HG02763 (cell line): ENCODE data around the gene EDRF1.
"Not testable (repeated sequence)": the region's sequence is repeated elsewhere in the genome, so short reads cannot be mapped to it uniquely, and the experiment has no call there.

ENCODE experiments used
- ATAC-seq: cut with Tn5 transposase; IDR thresholded peaks from one replicate; pipeline ENCODE4 v1.9.1; 2021; ENCODE audit warnings: mild to moderate bottlenecking, moderate library complexity; ENCODE audit not compliant: unreplicated experiment

The EDRF1 gene

DNA sequence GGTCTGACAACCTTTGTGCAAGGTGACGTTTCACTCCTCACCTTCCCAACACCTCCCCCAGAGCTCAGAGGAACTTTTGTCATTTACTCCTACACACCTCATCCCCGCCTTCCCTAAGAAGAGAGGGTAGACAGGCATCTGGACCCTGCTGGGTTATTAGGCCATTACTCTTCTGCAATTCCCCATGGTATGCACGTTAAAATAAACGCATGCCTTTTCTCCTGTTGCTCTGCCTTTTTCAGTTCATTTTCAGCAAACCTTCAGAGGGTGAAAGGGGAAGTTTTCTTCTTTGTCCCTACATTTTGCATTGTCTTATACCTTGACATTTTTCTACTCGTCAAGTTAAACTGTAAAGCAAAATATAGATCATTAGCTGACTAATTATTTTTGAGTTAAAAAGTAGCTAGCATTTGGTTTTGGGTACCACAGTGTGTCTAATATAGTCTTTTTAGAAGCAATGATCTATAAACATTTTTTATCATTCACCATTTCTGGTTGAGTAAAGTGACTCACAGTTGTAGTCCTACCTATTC is 10.5 kb upstream of the EDRF1 start:
- no peak for ATAC-seq

DNA sequence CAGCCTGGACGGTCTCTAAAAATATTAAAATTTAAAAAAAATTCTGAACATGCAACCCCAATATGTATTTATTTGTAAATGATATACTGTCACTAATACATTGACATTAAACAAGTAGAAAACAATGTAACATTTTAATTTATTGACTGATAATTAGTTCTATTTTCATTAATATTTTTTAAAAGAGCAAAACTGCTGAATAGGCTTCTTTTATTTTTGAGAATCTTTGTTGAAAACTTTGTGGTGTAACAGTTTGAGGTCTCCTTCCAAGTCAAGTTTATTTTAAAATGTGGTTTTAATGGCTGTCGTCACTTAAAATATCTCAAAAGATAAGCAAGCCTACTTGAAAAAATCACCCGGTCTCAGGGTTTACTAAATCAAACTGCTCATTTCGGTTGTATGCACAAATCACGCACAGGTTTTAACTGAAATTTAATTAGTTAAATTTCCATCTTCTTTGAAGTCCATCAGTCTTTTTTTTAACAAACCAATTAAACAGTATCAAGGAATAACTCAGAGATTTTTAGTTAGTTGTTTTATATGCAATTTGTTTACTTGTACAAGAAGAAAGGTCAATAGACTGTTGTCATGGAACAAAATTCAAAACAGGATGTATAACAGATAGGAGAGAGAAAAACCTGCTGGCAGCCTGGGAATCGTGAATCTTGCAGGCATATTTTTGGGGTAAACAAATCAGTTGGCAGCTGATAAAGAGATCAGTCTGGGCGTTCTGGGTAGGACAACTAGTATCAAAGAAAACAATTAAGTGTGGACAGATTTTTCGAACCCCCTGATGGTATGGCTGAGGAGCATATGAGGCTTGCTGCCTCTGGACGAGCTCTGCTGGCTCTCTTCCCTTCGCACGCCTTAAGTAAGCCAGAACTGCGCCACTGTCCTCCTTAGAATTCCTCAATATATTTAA is 9.7 kb upstream of the EDRF1 start:
- no peak for ATAC-seq

DNA sequence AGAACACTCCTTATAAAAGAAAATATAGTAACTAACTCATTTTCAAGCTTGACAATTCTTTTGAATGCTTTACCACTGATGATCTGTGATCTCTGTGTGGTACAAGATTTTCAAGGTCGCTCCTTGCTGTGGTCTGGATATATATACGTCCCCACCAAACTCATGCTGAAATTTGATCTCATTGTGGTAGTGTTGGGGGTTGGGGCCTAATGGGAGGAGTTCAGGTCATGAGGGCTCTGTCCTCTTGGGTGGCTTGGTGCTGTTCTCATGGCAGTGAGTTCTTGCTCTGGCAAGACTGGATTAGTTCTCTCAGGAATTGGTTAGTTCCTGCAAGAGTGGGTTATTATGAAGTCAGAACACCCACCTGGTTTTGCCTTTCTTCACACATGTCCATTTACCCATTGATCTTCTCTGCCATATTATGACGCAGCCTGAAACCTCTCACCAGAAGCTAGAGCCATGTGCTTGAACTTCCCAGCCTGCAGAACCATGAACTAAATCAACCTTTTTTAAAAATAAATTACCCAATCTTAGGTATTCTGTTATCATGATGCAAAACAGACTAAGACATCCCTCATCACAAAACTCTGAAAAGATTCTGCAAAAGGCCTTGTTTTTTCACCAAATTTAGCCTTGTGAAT is 8.3 kb upstream of the EDRF1 start:
- ATAC-seq = no peak

DNA sequence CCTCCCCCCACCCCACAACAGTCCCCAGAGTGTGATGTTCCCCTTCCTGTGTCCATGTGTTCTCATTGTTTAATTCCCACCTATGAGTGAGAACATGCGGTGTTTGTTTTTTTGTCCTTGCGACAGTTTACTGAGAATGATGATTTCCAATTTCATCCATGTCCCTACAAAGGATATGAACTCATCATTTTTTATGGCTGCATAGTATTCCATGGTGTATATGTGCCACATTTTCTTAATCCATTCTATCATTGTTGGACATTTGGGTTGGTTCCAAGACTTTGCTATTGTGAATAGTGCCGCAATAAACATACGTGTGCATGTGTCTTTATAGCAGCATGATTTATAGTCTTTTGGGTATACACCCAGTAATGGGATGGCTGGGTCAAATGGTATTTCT is 4.8 kb upstream of the EDRF1 start:
- not testable (repeated sequence) for ATAC-seq

DNA sequence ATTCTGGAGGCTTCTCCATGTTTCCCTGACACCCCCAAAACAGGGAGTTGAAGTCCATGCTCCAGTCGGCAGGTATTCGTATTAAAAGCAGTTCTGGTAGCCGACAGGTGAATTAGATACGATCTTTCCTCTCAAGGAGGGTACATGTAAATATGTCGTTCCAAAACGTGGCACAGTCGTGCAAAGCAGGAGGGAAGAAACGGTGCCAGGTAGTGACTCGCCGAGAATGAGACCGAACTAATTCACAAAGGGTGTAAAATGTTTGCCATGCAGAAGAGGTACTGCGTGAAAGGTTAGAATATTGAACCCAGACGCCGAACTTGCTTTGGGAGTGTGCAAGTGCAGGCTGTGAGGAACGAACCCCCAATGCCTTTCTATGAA is 483 bp downstream of the EDRF1 start:
- ATAC-seq = no peak

DNA sequence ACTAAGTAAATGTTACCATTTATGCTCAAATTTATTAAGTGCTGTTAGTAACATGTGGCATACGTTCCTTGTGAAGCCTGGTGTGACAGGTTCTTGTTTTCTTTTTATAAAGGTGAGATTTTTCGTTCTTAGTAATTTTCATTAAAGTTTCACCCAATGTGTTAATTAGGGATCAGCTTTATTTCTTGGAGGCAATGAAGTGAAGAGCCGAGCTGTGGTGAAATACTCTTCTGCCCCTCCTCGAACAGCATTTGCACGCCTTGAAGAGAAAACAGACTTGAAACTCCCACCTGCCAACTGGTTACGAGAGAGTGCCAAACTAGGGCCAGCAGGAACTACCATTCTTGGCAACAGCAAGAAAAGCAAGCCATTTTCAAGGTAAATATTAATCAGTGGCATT is 1.5 kb downstream of the EDRF1 start:
- peak; percentile 47 for ATAC-seq

DNA sequence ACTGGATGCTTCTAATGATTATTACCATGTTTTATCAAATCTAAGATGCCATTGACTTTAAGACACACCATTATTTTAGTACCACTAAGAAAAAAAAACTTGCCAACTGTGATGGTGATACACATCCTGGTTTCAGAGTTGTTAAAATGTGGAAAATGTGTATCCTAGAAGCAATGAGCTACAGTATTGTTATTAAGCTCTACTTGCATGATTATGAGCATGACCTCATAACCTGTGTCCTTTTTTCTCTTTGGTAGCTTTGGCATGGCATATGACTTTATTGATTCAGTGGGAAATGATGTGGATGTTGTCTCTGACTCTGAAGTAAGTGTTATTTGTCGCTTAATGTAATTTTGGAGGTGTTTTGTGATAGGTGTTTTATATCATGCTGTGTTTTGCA is 3.3 kb downstream of the EDRF1 start:
- no peak for ATAC-seq

DNA sequence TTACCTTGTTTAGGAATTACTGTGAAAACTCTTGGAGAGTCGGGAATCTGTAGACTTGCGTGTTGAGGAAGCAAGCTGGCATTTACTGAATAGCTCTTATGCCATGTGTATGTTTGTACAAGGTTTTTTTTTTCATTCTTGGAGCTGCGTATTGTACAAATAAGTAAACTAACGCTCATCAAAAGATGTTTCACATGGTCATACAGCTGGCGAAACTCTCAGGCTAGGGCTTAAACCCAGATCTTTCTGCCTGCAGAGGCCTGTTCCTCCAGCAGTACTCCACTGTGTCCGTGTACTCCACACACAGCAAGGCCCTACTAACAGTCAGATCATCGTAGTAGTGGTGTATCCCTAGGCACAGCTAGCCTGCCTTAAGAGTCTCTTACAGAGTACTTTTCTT is 7.4 kb downstream of the EDRF1 start:
- ATAC-seq = no peak

DNA sequence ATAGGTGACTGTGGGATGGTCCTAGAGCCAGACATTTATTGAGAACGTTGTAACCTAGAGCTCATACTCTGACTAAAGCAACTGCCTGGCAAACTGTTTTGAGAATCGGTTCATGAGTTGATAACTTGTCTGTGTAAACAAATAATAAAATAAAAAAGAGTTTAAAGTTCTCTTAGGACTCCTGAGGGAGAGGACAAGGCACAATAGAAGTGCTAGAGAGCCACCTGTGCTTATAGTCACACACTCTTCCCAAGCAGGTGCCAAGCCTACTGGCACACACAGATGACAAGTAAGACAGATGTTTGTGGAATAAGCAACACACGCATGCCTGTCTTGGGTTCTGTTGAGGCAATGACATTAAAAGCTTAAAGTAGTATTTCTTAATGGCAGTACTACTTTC is 7.9 kb downstream of the EDRF1 start:
- ATAC-seq = no peak

DNA sequence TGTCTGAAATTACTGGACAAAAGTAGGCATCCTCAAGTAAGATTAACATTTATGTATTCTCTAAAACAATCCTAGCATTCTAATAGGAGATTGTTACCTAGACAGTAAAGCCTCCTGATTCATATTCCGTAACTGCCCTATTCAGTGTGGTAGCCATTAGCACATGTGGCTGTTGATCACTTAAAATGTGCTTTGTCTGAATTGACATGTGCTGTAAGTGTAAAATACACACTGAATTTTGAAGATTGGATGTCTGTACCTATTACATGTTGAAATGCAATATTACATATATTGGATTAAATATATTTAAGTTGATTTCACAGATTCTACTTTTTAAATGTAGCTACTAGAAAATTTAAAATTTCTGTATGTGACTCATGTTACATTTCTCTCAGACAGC is 14.6 kb downstream of the EDRF1 start:
- no peak for ATAC-seq

DNA sequence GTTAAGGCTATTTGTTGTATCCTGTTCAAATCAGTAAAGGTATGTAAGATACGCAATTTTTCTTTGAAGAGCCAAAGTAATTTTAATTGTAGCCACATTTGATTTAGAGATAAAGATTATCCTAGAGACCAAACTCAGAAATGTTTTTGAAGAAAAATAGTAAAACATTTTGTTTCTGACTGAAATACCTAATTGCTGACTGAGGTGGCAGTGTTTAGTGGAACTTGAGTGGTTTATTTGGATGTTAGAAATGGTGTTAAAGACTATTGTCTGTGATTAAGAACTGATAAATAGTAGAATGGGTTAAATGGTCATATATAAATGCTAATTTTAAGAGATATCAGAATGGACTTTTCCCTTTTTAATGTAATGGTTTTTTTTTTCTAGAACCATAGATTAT is 15.3 kb downstream of the EDRF1 start:
- ATAC-seq = no peak

DNA sequence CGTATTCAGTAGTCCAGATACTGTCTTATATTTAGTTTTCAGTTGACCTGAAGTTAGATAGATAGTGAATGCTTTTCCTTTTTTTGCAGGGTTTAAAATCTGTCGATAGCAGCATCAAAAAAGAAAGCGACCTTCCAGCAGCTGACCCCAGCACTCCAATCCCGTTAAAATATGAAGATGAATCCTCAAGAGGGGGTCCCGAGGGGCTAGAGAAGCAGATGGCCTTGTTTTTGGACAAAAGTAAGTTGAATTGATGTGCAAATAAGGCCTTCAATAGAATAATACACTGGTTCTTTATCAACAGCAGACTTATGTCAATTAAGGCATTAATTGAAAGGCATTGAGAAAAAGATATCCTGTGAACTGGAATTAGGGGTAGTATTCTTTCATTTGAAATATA is 18.7 kb downstream of the EDRF1 start:
- ATAC-seq = no peak

DNA sequence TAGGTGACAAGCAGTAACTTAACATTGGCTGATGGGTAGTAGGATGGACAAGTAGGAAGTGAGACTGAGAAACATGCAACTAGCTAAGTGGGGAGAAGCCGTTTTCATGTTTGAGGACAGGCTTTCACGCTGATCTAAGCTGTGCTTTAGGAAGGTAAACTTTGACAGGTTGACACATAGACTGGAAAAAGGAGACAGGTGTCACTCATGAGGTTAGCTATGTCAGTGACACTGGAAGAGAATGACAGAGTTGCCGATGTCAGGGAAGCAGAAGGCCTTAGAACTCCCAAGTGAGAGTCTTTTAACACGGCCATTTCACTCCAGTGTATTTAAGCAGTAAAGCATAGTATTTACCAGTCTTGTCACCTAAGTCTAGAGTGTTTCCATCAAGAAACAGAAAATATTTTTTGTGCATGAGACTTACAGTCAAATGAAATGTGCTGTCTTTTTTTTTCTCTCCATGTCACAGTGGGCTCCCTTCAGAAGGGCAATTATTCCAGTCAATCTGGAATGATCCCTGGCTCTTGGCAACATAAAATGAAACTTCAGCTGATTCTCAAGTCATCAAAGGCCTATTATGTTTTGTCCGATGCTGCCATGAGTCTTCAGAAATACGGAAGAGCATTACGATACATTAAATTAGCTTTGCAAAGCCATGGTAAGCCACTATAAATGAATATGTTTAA is 20.6 kb downstream of the EDRF1 start:
- ATAC-seq = no peak

DNA sequence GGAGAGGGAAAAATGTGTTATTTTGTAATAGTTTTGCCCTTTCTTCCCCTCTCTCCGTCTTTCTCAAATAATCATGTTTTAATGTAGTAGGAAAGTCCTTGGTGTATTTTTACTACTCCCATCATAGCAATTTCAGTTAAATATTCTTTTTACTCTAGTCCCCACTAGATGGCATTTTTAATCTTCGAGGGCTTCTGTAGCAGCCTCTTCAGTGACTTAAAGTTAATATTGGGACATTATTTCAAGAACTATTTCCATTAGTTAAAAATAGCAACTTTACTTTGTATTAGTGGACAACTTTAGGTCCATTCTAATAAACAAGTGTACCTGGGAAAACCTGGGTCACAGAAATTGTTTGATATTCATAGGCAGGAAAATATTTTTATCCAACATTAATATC is 23.0 kb downstream of the EDRF1 start:
- no peak for ATAC-seq

DNA sequence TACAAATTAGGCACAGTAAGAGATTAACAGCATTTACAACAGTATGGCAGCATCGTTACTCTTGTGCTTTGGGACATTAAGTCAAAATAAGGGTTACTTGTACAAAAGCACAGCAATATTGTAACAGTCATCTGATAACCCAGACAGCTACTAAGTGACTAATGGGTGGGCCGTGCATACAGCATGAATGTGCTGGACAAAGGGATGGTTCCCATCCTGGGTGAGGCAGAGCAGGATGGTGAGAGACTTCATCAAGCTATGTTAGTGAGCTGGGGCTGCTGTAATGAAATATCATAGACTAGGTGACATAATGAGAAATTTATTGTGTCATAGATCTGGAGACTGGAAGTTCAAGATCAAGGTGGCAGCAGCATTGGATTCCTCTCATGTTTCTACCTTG is 25.4 kb downstream of the EDRF1 start:
- no peak for ATAC-seq

DNA sequence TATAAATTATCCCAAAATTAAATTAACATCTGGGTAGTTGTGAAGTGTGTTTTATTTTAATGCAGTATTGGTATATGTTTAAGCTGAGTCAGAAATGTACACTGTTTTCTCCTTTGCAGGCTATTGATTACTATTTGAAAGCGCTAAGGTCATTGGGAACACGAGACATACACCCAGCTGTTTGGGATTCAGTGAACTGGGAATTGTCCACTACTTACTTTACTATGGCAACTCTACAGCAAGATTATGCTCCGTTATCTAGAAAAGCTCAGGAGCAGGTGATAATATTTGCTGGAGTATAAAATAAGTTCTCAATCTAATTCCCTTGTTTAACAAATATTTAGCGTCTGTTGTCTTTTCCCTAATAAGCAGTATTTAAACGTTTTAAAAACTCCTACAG is 27.9 kb downstream of the EDRF1 start:
- no peak for ATAC-seq

DNA sequence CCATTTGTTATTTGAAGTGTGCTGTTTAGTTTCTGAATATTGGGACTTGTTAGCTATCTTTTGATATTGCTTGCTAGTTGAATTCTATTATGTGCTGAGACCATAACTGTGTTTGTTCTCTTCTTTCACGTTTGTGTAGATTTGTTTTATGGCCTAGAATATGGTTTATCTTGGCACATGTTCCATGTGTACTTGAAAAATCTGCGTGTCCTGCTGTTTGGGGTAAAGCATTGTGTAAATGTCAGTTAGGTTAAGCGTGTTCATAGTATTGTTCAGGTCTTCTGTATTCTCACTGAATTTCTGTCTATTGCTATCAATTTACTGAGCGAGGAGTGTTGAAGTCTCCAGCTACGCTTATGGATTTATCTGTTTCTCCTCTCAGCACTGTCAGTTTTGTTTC is 36.7 kb downstream of the EDRF1 start:
- ATAC-seq = no peak

DNA sequence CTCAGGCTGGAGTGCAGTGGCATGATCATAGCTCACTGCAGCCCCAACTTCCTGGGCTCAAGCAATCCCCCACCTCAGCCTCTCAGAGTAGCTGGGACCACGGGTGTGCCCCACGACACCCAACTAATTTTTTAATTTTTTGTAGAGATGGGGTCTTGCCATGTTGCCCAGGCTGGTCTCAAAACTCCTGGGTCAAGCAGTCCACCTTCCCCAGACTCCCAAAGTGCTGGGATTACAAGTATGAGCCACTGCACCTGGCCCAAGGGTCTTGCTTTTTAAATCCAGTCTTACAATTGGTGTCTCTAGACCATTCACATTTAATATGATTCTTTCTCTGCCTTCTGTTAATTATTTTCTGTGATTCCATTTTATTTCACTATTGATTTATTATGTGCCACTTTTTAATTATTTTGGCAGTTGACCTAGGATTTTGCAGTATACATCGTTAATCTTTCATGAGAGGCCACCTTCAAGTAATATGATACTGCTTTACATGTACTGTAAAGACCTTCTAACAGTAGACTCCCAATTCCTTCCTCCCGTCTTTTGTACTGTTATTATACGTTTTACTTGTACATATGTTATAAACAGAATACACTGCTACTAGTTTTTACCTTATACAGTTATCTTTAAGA is 37.5 kb downstream of the EDRF1 start:
- no peak for ATAC-seq

DNA sequence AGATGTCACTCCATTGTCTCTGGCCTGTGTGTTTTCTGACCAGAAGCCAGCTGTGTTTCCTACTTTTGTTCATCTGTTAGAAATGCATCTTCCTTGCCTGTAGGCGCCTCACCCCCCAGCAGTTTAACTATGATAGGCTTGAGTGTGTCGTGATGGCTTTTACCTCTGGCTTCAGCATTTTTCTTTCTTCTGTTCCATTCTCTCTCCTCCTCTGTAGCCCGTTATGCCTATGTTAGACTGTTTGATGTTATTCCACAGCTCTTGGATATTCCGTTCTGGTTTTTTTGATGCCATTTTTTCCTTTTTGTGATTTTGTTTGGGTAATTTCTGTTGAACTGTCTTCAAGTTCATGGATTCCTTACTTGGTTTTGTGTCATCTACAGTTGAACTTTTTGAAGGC is 38.2 kb downstream of the EDRF1 start:
- ATAC-seq = no peak

DNA sequence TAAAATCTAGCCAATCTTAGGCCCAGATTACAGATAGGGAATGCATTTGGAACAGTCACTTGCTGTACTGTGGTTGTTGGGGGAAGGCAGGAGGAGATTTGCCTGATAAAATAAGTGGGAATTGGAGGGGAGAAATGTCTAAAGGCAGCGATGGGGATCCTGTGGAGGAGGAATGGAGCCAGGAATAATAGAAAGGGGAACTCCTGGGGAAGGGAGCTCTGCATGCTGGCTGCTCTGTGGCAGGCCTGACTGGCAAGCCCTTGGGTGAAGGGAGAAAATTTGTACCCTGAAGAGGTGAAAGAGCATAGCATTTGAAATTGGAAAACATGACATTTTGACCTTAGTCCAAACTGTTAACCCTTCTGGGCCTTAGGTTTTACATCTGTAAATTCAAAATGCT is 42.5 kb downstream of the EDRF1 start:
- no peak for ATAC-seq
